PC-9 (cell line): Measurements from ENCODE around the gene HLX. TPM values are rescaled to one million over a fixed set of nuclear protein-coding genes. Genes with fewer than 3 reads are reported as not detected.

Source experiments
- BruUV-seq: library from RNA; stranded (reverse); fragments of 400-500 nt; replicated peaks from 2 replicates; lab custom pipeline; 2021; lab: Mats Ljungman, UMichigan
- CTCF ChIA-PET: fragments of 300-600 bp; sonication (Branson Sonifier 250); formaldehyde crosslinking; loops from one replicate; lab custom pipeline; 2022; ENCODE audit warnings: antibody characterized with exemption; lab: Charles Lee
- POLR2A ChIA-PET: fragments of 300-600 bp; sonication (Branson Sonifier 250); formaldehyde crosslinking; loops from one replicate; lab custom pipeline; 2022; ENCODE audit warnings: antibody characterized with exemption; ENCODE audit not compliant: unreplicated experiment; lab: Charles Lee
- DNase-seq, 2 experiments: peaks; one replicate each; pipeline versions ENCODE4 v3.0.0 to v3.0.0-alpha.2; 2015 to 2022; ENCODE audit warnings: mixed read lengths in 1 of 2
- H2AFZ ChIP-seq: fragments of 200-600 bp; sonication (generic); 2 replicates; pipeline ENCODE4 v1.8.1; 2017; ENCODE audit warnings: antibody characterized with exemption
- H3F3A ChIP-seq: fragments of 200-600 bp; sonication (generic); 2 replicates; pipeline ENCODE4 v1.8.1; 2017; ENCODE audit warnings: antibody characterized with exemption, mild to moderate bottlenecking, low read depth; ENCODE audit not compliant: insufficient read depth
- H3K27ac ChIP-seq: fragments of 200-600 bp; sonication (generic); 2 replicates; pipeline ENCODE4 v1.6.1; 2016; ENCODE audit warnings: mixed run types
- H3K27me3 ChIP-seq: fragments of 200-600 bp; sonication (generic); 2 replicates; pipeline ENCODE4 v1.6.1; 2016; ENCODE audit warnings: low read depth, mixed run types; ENCODE audit not compliant: insufficient read depth
- H3K36me3 ChIP-seq: fragments of 200-600 bp; sonication (generic); 2 replicates; pipeline ENCODE4 v1.6.1; 2016; ENCODE audit warnings: low read depth, mixed run types
- H3K4me1 ChIP-seq: fragments of 200-600 bp; sonication (generic); replicated peaks from 2 replicates; pipeline ENCODE4 v1.6.1; 2016; ENCODE audit warnings: mixed run types; ENCODE audit not compliant: insufficient read depth
- H3K4me2 ChIP-seq: fragments of 200-600 bp; sonication (generic); 2 replicates; pipeline ENCODE4 v1.6.1; 2017; ENCODE audit warnings: mixed run types
- H3K4me3 ChIP-seq: fragments of 200-600 bp; sonication (generic); 2 replicates; pipeline ENCODE4 v1.6.1; 2016; ENCODE audit warnings: mixed run types
- H3K79me2 ChIP-seq: fragments of 200-600 bp; sonication (generic); 2 replicates; pipeline ENCODE4 v1.6.1; 2017; ENCODE audit warnings: low read depth, mixed run types
- H3K9me2 ChIP-seq: fragments of 200-600 bp; sonication (generic); 2 replicates; pipeline ENCODE4 v1.8.1; 2017; ENCODE audit warnings: mild to moderate bottlenecking; ENCODE audit not compliant: insufficient read depth
- H3K9me3 ChIP-seq: fragments of 200-600 bp; sonication (generic); 2 replicates; pipeline ENCODE4 v1.8.1; 2016; ENCODE audit warnings: low read depth; ENCODE audit not compliant: insufficient read depth
- H4K20me1 ChIP-seq: fragments of 200-600 bp; sonication (generic); 2 replicates; pipeline ENCODE4 v1.8.1; 2017; ENCODE audit not compliant: insufficient read depth
- CTCF ChIP-seq: fragments of 200-600 bp; sonication (generic); conservative IDR thresholded peaks from 2 replicates; pipeline ENCODE4 v1.6.1; 2017; ENCODE audit warnings: mixed run types, antibody characterized with exemption, mild to moderate bottlenecking, moderate library complexity
- EZH2 ChIP-seq: fragments of 200-600 bp; sonication (generic); IDR thresholded peaks from 2 replicates; pipeline ENCODE4 v1.8.0; 2017; ENCODE audit warnings: antibody characterized with exemption, low read depth
- intact Hi-C: fragments of 100-400 bp; cut with micrococcal nuclease; formaldehyde crosslinking; loops from one replicate; pipeline ENCODE4 v1.10.0; 2022; ENCODE audit not compliant: unreplicated experiment
- total RNA-seq: library from RNA; stranded (reverse); gene quantifications from 2 replicates; pipeline ENCODE4 v1.2.3, GENCODE V29; 2021

The HLX gene
- total RNA-seq, 1 experiment from 2014 or later = 1.1 TPM

- Histone ChIP-seq H3K36me3 (no peaks in the 10 kb centered on the region), H3K9me2 (no peaks in the 10 kb centered on the region), H3K9me3 (no peaks in the 10 kb centered on the region), H3K79me2 (no peaks in the 10 kb centered on the region), H3K4me2 (no peak overlapping the region), H4K20me1 (no peaks in the 10 kb centered on the region), H3K4me1 (no peaks in the 10 kb centered on the region), H3K27me3 (peaks cover 11% of the 10 kb centered on the region), H3K4me3 (no peak overlapping the region), H3K27ac (no peak overlapping the region), H3F3A (no peaks in the 10 kb centered on the region), H2AFZ (no peak overlapping the region)
- ChIA-PET CTCF (no interaction called here), POLR2A (no interaction called here)
- intact Hi-C loops = no loop called here
- TF ChIP-seq EZH2 (no peak), CTCF (no peak)
- BruUV-seq = no TSS peak
- DNase-seq = no peak
Measured at GRCh38 chr1:220887202-220887519, 7.9 kb downstream of the HLX start.

GRCh38 chr1:220887520-220888416, 8.5 kb downstream of the HLX start:
- ChIA-PET CTCF (no interaction called here), POLR2A (no interaction called here)
- Histone ChIP-seq H4K20me1 (no peaks in the 10 kb centered on the region), H3F3A (no peaks in the 10 kb centered on the region), H3K27ac (no peak overlapping the region), H3K27me3 (peaks cover 15% of the 10 kb centered on the region), H3K4me1 (no peaks in the 10 kb centered on the region), H2AFZ (no peak overlapping the region), H3K79me2 (no peaks in the 10 kb centered on the region), H3K36me3 (no peaks in the 10 kb centered on the region), H3K4me2 (no peak overlapping the region), H3K9me3 (no peaks in the 10 kb centered on the region), H3K9me2 (no peaks in the 10 kb centered on the region), H3K4me3 (no peak overlapping the region)
- BruUV-seq = no TSS peak
- TF ChIP-seq EZH2 (no peak), CTCF (no peak)
- DNase-seq = no peak
- intact Hi-C loops = no loop called here

- Histone ChIP-seq H3K4me3 (no peak overlapping the region), H3K79me2 (no peaks in the 10 kb centered on the region), H4K20me1 (no peaks in the 10 kb centered on the region), H3K27me3 (peaks cover 15% of the 10 kb centered on the region), H3K4me2 (no peak overlapping the region), H3K9me2 (no peaks in the 10 kb centered on the region), H3K36me3 (no peaks in the 10 kb centered on the region), H3K4me1 (no peaks in the 10 kb centered on the region), H3K9me3 (no peaks in the 10 kb centered on the region), H3K27ac (no peak overlapping the region), H2AFZ (no peak overlapping the region), H3F3A (no peaks in the 10 kb centered on the region)
- intact Hi-C loops = no loop called here
- POLR2A ChIA-PET = no interaction called here
- BruUV-seq = no TSS peak
- no peak for DNase-seq
- TF ChIP-seq EZH2 (no peak), CTCF (no peak)
- CTCF ChIA-PET = interaction anchor here (0.6 kb wide), 1 partner anchor 69 kb away, joined by 13 read pairs; no protein-coding TSS in a partner anchor
Measured at GRCh38 chr1:220888417-220888986, 9.3 kb downstream of the HLX start.
